NT2/D1 (cell line): ENCODE measurements around the gene CLIC5.

Experiments
- SUZ12 ChIP-seq: IDR thresholded peaks from 2 replicates; pipeline ENCODE4 v1.6.1; 2011; ENCODE audit not compliant: insufficient read length, insufficient read depth; ENCODE audit errors: extremely low read depth
- YY1 ChIP-seq: IDR thresholded peaks from 2 replicates; pipeline ENCODE4 v1.6.1; 2011; ENCODE audit not compliant: insufficient read length, insufficient read depth
- ZNF274 ChIP-seq: IDR thresholded peaks from 2 replicates; pipeline ENCODE4 v1.6.1; 2011; ENCODE audit warnings: mild to moderate bottlenecking, low read depth, low read length

DNA sequence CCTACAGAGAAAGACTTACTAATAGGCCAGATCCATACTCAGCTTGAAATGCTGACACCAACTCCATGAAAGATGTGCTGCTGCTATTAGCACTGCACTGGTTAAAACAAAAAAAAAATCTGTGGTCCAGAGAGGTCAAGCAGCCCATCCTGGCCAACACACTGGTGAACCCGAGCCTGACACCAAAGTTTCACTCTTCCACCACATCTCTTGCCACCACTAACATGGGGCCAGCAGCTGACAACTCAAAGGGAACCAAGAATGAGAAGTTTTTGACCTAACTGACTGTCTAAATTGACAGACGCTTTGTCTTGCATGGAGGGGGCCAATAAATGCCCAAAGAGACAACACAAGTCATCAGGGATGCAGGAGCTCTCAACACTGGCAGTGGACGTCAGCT is 5.4 kb downstream of the CLIC5 start:
- TF ChIP-seq SUZ12, result no peak
- no peak for TF ChIP-seq ZNF274
- no peak for TF ChIP-seq YY1
